ENCODE data around the gene CHORDC1.
A peak's percentile ranks its signal among the peaks of the same experiment; 100 is the strongest.
"Not testable (repeated sequence)": the region's sequence is repeated elsewhere in the genome, so short reads cannot be mapped to it uniquely, and the experiment has no call there.

Gene CHORDC1

GRCh38 chr11:90234977-90235376 is 12.1 kb upstream of the CHORDC1 start:
- H3K4me1 Mint-ChIP-seq (ENCODE audit: low read depth) = no peaks in the 10 kb centered on the region
- no peaks in the 10 kb centered on the region for H3K9me3 Mint-ChIP-seq
- H3K4me3 Mint-ChIP-seq = no peak overlapping the region
- H3K27me3 Mint-ChIP-seq (ENCODE audit: low read depth) = peaks cover 36% of the 10 kb centered on the region
- no peak overlapping the region for H3K27ac Mint-ChIP-seq
- H3K36me3 Mint-ChIP-seq (ENCODE audit: low read depth) = no peaks in the 10 kb centered on the region

DNA sequence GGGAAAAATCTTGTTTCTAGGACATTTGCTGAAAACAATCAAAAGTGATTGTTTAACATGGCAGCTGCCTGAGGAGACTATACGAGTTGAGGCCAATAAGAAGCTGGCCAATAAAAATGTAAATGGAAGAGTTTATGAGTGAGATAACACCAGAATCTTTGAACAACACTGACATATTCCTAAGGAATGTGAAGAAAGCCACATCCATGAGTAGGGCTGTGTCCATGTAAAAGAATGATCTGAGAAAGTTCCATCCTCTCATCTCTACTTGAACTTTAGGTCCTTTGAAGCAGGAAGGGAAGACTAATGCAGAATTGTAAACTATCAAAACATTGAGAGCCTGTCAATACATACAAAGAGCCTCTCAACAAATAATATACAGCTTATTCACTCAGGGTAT is 6.9 kb upstream of the CHORDC1 start:
- Mint-ChIP-seq H3K4me1 (ENCODE audit: low read depth) (peaks cover 2% of the 10 kb centered on the region), H3K9me3 (no peaks in the 10 kb centered on the region), H3K4me3 (no peak overlapping the region), H3K36me3 (ENCODE audit: low read depth) (no peaks in the 10 kb centered on the region), H3K27ac (no peak overlapping the region), H3K27me3 (ENCODE audit: low read depth) (peaks cover 27% of the 10 kb centered on the region)

- Mint-ChIP-seq H3K9me3 (no peaks in the 10 kb centered on the region), H3K4me3 (no peak overlapping the region), H3K27me3 (ENCODE audit: low read depth) (peaks cover 26% of the 10 kb centered on the region), H3K4me1 (ENCODE audit: low read depth) (peaks cover 7% of the 10 kb centered on the region), H3K27ac (no peak overlapping the region), H3K36me3 (ENCODE audit: low read depth) (no peaks in the 10 kb centered on the region)
Measured at GRCh38 chr11:90228056-90228455, 5.2 kb upstream of the CHORDC1 start.

DNA sequence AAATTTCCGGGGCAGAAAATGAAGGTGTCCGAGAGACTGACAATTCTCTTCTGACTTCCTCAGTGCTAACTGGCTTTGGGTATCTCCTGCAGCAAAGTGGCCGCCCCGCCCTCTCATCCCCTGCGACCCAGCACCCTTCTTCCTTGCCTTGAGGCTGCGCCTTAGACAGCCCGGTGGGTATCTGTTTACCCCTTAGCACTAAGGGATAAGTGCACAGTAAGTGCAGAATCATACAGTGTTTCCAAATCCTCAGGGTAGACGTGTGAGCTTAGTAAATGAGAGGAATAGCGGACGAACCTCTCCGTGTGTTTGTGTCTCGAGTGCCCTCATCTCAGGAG is 368 bp upstream of the CHORDC1 start:
- no peaks in the 10 kb centered on the region for H3K27me3 Mint-ChIP-seq (ENCODE audit: low read depth)
- H3K4me3 Mint-ChIP-seq = peak overlapping the region; percentile 98
- H3K9me3 Mint-ChIP-seq = no peaks in the 10 kb centered on the region
- H3K4me1 Mint-ChIP-seq (ENCODE audit: low read depth) = peaks cover 40% of the 10 kb centered on the region
- H3K27ac Mint-ChIP-seq = peak overlapping the region; percentile 95
- H3K36me3 Mint-ChIP-seq (ENCODE audit: low read depth) = peaks cover 15% of the 10 kb centered on the region

DNA sequence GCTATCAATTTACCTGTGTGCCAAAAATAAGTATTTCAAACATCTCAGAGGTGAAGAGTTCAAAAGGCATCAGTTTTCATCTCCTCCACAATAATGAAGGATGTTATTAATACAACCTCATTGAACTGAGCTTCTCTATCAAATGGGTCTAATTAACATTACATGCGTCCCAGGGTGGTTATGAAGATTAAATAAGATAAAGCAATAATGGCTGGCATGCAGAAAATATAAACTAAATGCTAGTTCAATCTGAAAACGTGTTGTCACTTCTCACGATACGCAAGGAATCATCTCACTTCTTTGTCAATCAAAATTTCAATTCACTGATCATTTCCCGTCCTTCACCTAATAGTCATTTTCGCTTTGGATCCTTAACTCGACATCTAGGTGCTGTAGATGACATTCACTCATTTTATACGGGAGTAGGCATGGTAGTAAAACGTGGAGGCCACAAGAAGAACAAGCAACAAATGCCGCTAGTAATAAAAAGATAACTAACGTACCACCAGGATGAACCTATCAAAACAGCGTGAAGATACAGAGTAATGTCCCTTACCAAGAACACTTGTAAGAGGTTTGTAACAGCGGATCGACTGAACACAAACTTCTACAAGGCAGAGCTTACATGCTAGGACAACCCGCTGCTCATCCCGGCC is 918 bp downstream of the CHORDC1 start:
- H3K4me1 Mint-ChIP-seq (ENCODE audit: low read depth) = peaks cover 42% of the 10 kb centered on the region
- H3K9me3 Mint-ChIP-seq = no peaks in the 10 kb centered on the region
- peaks cover 15% of the 10 kb centered on the region for H3K36me3 Mint-ChIP-seq (ENCODE audit: low read depth)
- H3K27me3 Mint-ChIP-seq (ENCODE audit: low read depth) = no peaks in the 10 kb centered on the region
- H3K4me3 Mint-ChIP-seq = peak overlapping the region; percentile 98
- H3K27ac Mint-ChIP-seq = peak overlapping the region; percentile 82

DNA sequence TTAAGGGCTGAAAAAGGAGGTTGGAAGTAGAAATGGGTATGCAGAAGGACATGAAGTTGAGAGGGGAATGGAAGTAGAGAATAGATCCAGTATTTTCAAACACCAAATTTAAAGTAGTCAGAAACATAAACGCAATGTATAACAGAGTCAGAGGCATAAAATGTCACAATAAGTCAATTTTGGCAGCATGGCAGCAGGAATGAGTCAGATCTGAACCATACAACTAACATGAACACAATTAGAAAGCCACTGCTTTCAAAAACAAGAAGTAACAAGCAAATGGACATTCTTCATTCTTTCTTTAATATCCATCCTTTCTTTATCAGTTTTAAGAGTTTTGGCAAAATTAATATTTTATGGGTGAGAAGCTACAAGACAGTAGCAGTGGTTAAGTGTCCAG is 2.5 kb downstream of the CHORDC1 start:
- no peaks in the 10 kb centered on the region for H3K27me3 Mint-ChIP-seq (ENCODE audit: low read depth)
- peak overlapping the region; percentile 37 for H3K27ac Mint-ChIP-seq
- peaks cover 47% of the 10 kb centered on the region for H3K4me1 Mint-ChIP-seq (ENCODE audit: low read depth)
- H3K4me3 Mint-ChIP-seq = peak overlapping the region; percentile 66
- H3K36me3 Mint-ChIP-seq (ENCODE audit: low read depth) = peaks cover 20% of the 10 kb centered on the region
- H3K9me3 Mint-ChIP-seq = no peaks in the 10 kb centered on the region

DNA sequence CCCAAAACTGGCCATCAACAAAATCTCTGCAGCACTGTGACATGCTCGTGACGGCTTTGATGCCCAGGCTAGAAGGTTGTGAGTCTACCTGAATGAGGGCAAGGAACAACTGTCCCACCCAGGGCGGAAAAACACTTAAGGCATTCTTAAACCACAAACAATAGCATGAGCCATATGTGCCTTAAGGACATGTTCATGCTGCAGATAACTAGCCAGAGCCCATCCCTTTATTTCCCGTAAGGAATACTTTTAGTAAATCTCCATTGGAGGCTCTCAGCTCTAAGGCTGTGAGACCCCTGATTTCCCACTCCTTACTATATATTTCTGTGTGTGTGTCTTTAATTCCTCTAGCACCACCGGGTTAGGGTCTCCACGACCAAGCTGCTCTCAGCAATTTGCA is 3.4 kb downstream of the CHORDC1 start:
- H3K27ac Mint-ChIP-seq = no peak overlapping the region
- no peaks in the 10 kb centered on the region for H3K27me3 Mint-ChIP-seq (ENCODE audit: low read depth)
- H3K4me3 Mint-ChIP-seq = no peak overlapping the region
- H3K36me3 Mint-ChIP-seq (ENCODE audit: low read depth) = peaks cover 20% of the 10 kb centered on the region
- no peaks in the 10 kb centered on the region for H3K9me3 Mint-ChIP-seq
- H3K4me1 Mint-ChIP-seq (ENCODE audit: low read depth) = peaks cover 46% of the 10 kb centered on the region

DNA sequence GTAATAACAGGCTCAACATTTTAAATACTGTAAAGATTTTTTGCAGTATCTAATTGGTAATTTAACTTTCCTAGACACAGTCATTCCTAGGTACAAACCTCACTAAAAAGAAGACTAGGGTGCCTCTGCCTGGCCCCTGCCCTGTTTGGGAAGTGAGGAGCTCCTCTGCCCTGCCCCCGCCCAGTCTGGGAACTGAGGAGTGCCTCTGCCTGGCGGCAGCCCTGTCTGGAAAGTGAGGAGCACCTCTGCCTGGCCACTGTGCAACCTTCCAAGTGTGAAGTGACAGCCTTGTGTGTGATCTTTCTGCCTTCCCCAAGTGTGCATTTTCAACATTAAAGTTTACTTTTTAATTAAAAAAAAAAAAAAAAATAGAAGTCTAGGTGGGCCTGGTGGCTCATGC is 4.2 kb downstream of the CHORDC1 start:
- Mint-ChIP-seq H3K36me3 (ENCODE audit: low read depth) (peaks cover 22% of the 10 kb centered on the region), H3K9me3 (no peaks in the 10 kb centered on the region), H3K4me3 (no peak overlapping the region), H3K4me1 (ENCODE audit: low read depth) (peaks cover 44% of the 10 kb centered on the region), H3K27ac (no peak overlapping the region), H3K27me3 (ENCODE audit: low read depth) (no peaks in the 10 kb centered on the region)

DNA sequence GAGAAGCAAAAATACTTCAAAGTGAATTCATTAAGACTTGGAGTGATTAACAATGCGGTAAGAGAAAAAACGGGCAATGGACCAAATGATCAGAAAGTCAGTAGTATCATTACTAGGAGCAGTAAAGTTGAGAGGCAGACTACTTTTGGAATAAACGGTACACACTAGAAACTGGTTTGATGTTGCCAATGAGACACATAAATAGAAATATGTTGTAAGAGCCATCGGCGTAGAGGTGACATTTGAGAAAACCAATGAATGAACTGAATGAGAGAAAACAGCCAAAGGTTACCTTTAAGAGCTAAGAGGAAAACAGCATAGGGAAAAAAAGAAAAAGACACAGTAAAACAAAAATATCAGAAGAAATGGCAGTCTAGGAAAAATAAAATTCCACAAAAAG is 6.2 kb downstream of the CHORDC1 start:
- peaks cover 35% of the 10 kb centered on the region for H3K4me1 Mint-ChIP-seq (ENCODE audit: low read depth)
- H3K27ac Mint-ChIP-seq = no peak overlapping the region
- H3K4me3 Mint-ChIP-seq = no peak overlapping the region
- no peaks in the 10 kb centered on the region for H3K27me3 Mint-ChIP-seq (ENCODE audit: low read depth)
- H3K9me3 Mint-ChIP-seq = no peaks in the 10 kb centered on the region
- peaks cover 26% of the 10 kb centered on the region for H3K36me3 Mint-ChIP-seq (ENCODE audit: low read depth)

DNA sequence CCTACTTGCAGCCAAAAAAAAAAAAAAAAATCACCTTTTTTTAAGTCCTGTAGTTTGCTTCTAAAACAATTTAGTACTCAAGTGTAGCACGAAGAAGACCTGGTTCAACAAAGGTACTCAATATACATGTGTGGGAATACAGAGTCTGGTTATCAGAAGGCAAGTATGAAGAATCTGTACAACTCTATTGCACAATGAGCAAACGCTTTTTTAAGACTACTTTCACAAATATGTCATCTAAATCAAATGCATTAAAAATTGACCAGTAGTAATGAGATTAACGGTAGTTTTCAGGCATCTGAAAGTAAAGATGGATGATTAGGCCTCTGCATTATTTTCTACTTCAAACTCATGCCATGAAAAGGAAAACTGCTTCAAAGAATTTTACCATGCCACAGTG is 9.5 kb downstream of the CHORDC1 start:
- Mint-ChIP-seq H3K27me3 (ENCODE audit: low read depth) (no peaks in the 10 kb centered on the region), H3K36me3 (ENCODE audit: low read depth) (peaks cover 32% of the 10 kb centered on the region), H3K27ac (no peak overlapping the region), H3K4me3 (no peak overlapping the region), H3K9me3 (no peaks in the 10 kb centered on the region), H3K4me1 (ENCODE audit: low read depth) (peaks cover 10% of the 10 kb centered on the region)

DNA sequence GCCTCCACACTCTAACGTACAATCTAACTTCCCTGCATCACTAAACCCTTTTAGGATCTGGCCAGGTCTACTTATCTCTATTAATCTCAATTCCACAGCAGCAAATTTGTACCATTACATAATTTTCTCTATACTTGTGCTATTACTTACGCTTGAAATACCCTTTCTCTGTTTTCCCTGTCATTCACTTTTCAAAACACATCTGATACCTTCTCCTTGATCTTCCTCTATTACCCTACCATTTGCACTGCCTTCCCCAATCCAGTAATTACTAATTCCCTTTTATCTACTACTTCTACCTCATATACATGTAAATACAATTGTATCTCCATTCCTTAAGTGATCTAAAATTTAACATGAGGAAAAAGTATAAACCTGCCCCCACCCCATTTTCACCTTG is 14.0 kb downstream of the CHORDC1 start:
- no peak overlapping the region for H3K27ac Mint-ChIP-seq
- no peaks in the 10 kb centered on the region for H3K27me3 Mint-ChIP-seq (ENCODE audit: low read depth)
- H3K36me3 Mint-ChIP-seq (ENCODE audit: low read depth) = peaks cover 41% of the 10 kb centered on the region
- no peak overlapping the region for H3K4me3 Mint-ChIP-seq
- H3K4me1 Mint-ChIP-seq (ENCODE audit: low read depth) = peaks cover 5% of the 10 kb centered on the region
- H3K9me3 Mint-ChIP-seq = no peaks in the 10 kb centered on the region

- not testable (repeated sequence) for H3K27ac Mint-ChIP-seq; H3K27me3 Mint-ChIP-seq (ENCODE audit: low read depth); H3K9me3 Mint-ChIP-seq; H3K4me3 Mint-ChIP-seq; H3K4me1 Mint-ChIP-seq (ENCODE audit: low read depth)
- peaks cover 35% of the 10 kb centered on the region for H3K36me3 Mint-ChIP-seq (ENCODE audit: low read depth)
Measured at GRCh38 chr11:90207992-90208391, 14.9 kb downstream of the CHORDC1 start.

DNA sequence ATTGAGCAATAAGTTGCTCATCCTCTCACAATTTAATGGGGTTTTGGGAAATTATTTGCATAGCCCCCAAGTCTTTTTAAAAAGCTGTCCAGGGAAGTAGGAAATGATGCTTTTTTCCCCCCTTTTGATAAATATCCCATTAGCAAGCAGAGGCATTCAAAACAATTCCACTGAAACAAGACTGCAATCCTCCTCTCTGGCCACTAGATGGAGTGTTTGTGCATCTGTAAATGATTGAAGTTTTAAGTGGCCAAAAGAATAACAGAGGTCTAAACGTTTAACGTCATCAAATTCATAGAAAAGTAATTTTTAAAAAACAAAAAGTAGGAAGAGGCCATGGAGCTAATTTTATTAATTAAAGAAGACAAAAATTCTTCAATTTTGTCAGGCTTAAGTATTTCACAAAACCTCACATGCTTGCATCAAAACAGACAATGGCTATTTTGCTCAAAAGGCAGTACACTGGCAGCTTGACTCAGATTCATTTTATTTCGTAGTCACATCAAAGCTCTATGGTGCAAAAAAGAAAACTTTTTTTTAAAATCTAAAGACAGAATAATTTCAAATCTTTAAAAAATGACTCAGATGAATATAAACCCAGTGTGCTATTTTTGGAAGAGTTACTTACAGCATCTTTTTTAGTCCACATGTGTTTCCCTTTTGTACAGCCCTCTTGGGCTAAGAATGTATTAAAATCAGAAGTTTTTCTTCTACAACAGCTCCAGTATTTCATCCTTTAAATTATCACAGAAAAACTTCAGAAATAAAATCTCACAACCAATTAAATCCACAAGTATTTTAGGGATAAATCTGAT is 17.8 kb downstream of the CHORDC1 start:
- Mint-ChIP-seq H3K27ac (no peak overlapping the region), H3K27me3 (ENCODE audit: low read depth) (no peaks in the 10 kb centered on the region), H3K36me3 (ENCODE audit: low read depth) (peaks cover 41% of the 10 kb centered on the region), H3K4me3 (no peak overlapping the region), H3K9me3 (no peaks in the 10 kb centered on the region), H3K4me1 (ENCODE audit: low read depth) (peaks cover 2% of the 10 kb centered on the region)

- H3K27ac Mint-ChIP-seq = no peak overlapping the region
- H3K36me3 Mint-ChIP-seq (ENCODE audit: low read depth) = peaks cover 35% of the 10 kb centered on the region
- no peak overlapping the region for H3K4me3 Mint-ChIP-seq
- H3K27me3 Mint-ChIP-seq (ENCODE audit: low read depth) = no peaks in the 10 kb centered on the region
- peaks cover 2% of the 10 kb centered on the region for H3K4me1 Mint-ChIP-seq (ENCODE audit: low read depth)
- H3K9me3 Mint-ChIP-seq = no peaks in the 10 kb centered on the region
Measured at GRCh38 chr11:90204407-90204806, 18.4 kb downstream of the CHORDC1 start.

- peaks cover 2% of the 10 kb centered on the region for H3K4me1 Mint-ChIP-seq (ENCODE audit: low read depth)
- H3K27ac Mint-ChIP-seq = no peak overlapping the region
- no peaks in the 10 kb centered on the region for H3K27me3 Mint-ChIP-seq (ENCODE audit: low read depth)
- H3K9me3 Mint-ChIP-seq = no peaks in the 10 kb centered on the region
- H3K36me3 Mint-ChIP-seq (ENCODE audit: low read depth) = peaks cover 27% of the 10 kb centered on the region
- H3K4me3 Mint-ChIP-seq = no peak overlapping the region
Measured at GRCh38 chr11:90202342-90202741, 20.5 kb downstream of the CHORDC1 start.
